Erythroblast (primary cell): ENCODE results near the gene PDLIM4.

Experiments used
- GATA1 ChIP-seq: IDR thresholded peaks from 2 replicates; pipeline ENCODE4 v1.6.1; 2011; ENCODE audit warnings: low read depth, mild to moderate bottlenecking, control low read depth, low read length, moderate library complexity
- POLR2A ChIP-seq: IDR thresholded peaks from 2 replicates; pipeline ENCODE4 v1.6.1; 2011; ENCODE audit warnings: mild to moderate bottlenecking, low read length

DNA sequence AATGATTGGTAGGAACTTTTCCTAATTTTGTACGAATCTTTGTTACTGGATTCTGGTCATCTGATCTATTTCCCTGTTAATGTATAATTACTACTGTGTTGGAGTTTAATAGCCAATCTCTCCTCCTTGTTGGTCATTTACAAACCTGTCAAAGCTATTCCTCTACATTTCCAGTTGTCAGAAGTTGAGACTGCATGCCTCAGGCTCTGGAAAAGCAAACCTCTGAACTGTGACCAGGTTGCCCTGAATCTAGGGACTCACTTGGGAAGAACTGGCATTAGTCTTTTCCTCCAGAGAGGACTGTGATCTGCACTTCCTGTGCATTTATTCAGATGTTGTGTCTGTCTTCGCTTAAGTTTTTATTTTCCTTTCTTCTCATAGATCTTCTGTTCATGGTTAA is 16.1 kb downstream of the PDLIM4 start:
- no peak for TF ChIP-seq POLR2A
- no peak for TF ChIP-seq GATA1
